ENCODE data around the gene PTPRC. TPM values are rescaled to one million over a fixed set of nuclear protein-coding genes. Genes with fewer than 3 reads are reported as not detected.

PTPRC gene
- total RNA-seq, 4 donors from 2014 or later, result 4.7 to 11.4 (median 6.7) TPM

DNA sequence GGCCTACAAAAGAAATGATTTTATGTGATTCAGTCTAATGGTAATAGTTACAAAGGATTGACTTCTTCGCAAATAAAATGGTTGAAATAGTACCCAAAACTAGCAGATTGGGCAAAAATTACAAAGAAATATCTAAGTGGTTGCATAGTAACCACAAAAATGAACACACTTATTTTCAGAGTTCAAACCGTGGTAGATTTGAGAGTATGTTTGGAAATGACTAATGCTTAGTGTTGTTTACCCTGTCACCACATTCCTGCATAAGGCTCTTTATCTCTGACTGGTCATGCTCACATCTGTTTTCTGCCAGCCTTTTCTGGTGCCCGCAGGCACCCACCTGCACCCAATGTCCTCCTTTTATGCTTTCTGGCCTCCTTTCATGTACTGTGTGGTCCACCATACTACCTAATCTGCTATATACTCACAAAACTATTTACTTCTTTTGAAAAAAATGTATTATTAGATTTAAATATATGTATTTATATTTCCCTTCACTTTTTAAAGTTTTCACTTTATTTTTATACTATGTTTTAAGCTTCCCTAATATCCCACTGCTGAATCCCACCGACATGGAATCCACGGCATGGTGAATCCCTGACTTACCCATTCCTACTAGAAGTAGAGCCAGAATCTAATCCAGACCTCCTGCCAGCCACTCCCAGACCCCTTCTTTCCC lies 30.3 kb downstream of the PTPRC start:
- no peak for DNase-seq (ENCODE audit: low spot score in 2 of 2)
- TF ChIP-seq POLR2A (IDR thresholded peaks at IDR 0.05) (no peak), EP300 (IDR thresholded peaks at IDR 0.05) (no peak), POLR2AphosphoS5 (IDR thresholded peaks at IDR 0.05) (no peak)
- TF ChIP-seq, protein P1, sequence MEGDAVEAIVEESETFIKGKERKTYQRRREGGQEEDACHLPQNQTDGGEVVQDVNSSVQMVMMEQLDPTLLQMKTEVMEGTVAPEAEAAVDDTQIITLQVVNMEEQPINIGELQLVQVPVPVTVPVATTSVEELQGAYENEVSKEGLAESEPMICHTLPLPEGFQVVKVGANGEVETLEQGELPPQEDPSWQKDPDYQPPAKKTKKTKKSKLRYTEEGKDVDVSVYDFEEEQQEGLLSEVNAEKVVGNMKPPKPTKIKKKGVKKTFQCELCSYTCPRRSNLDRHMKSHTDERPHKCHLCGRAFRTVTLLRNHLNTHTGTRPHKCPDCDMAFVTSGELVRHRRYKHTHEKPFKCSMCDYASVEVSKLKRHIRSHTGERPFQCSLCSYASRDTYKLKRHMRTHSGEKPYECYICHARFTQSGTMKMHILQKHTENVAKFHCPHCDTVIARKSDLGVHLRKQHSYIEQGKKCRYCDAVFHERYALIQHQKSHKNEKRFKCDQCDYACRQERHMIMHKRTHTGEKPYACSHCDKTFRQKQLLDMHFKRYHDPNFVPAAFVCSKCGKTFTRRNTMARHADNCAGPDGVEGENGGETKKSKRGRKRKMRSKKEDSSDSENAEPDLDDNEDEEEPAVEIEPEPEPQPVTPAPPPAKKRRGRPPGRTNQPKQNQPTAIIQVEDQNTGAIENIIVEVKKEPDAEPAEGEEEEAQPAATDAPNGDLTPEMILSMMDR (IDR thresholded peaks at IDR 0.05), result no peak
- H3K4me1 ChIP-seq, result peaks cover 3% of the 10 kb centered on the region
- no peaks in the 10 kb centered on the region for H3K36me3 ChIP-seq
- WGBS, result 82% methylated on average over 5 of the region's 5 CpGs
- H3K27me3 ChIP-seq, result no peaks in the 10 kb centered on the region
- H3K9me3 ChIP-seq, result no peaks in the 10 kb centered on the region
- no peak overlapping the region for H3K4me3 ChIP-seq
- no peak overlapping the region for H3K27ac ChIP-seq

DNA sequence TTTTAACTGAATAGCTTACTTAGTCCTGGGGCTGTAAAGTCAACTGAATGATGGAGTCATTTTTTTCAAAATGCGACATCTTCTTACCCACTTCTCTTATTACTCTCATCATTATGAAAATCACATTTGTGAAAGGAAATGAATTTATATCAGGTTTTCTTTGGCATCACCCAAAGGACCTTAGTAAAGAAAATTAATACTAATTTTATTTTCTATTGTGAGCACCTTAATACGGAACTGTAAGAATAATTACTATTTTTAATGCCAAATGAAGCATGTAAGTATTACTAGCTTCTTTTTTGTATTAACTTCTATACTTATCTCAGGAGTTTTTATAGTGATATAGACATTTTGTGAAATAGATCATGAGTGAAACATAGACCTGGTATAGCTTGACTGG lies 30.9 kb downstream of the PTPRC start:
- Histone ChIP-seq H3K4me3 (no peak overlapping the region), H3K27me3 (no peaks in the 10 kb centered on the region), H3K36me3 (no peaks in the 10 kb centered on the region), H3K4me1 (peaks cover 3% of the 10 kb centered on the region), H3K9me3 (no peaks in the 10 kb centered on the region), H3K27ac (no peak overlapping the region)
- TF ChIP-seq POLR2AphosphoS5 (IDR thresholded peaks at IDR 0.05) (no peak), EP300 (IDR thresholded peaks at IDR 0.05) (no peak), POLR2A (IDR thresholded peaks at IDR 0.05) (no peak)
- TF ChIP-seq, protein P1 (IDR thresholded peaks at IDR 0.05), result no peak
- WGBS, result 69% methylated on average over 2 of the region's 2 CpGs
- DNase-seq (ENCODE audit: low spot score in 2 of 2), result no peak

DNA sequence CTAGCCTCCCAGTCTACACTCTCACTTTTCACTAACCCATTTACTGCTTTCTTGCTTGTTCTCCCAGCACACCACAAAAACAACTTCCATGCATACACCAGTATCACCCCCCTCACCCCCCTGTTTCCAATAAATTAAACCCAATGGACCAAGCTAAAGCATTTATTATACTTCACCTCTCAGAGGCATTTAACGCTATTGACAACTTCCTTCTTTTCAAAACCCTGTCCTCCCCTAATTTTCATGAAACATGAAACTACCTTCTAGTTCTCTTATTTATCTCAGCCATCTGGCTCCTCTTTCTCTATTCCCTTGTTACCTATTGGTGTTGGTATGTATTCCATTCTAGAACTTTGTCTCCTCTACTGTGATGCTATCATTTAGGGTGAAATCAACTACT lies 32.3 kb downstream of the PTPRC start:
- DNase-seq (ENCODE audit: low spot score in 2 of 2), result no peak
- no peaks in the 10 kb centered on the region for H3K4me1 ChIP-seq
- no peaks in the 10 kb centered on the region for H3K9me3 ChIP-seq
- H3K36me3 ChIP-seq, result no peaks in the 10 kb centered on the region
- WGBS, result 71% methylated on average over 1 of the region's 1 CpG
- TF ChIP-seq, protein P1 (IDR thresholded peaks at IDR 0.05), result no peak
- TF ChIP-seq EP300 (IDR thresholded peaks at IDR 0.05) (no peak), POLR2AphosphoS5 (IDR thresholded peaks at IDR 0.05) (no peak), POLR2A (IDR thresholded peaks at IDR 0.05) (no peak)
- H3K27me3 ChIP-seq, result no peaks in the 10 kb centered on the region
- no peak overlapping the region for H3K4me3 ChIP-seq
- H3K27ac ChIP-seq, result no peak overlapping the region

DNA sequence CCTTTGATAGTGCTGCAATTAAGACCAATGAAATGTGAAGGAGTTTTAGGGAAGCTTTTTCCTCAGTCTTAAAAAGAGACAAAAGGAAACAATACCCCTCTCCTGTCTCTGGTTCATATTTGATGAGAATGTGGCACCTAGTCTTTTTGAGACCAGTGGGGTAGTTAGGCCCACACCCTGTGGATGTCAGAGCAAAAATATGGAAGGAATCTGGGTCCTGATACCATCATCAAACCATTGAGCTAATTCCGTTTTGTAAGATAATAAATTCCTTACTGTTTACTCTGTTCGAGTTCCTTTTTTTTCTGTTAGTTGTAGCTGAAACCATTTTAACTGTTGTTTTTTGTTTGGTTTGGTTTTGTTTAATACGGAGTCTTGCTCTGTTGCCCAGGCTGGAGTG lies 33.3 kb downstream of the PTPRC start:
- DNase-seq (ENCODE audit: low spot score in 2 of 2), result no peak
- H3K4me3 ChIP-seq, result no peak overlapping the region
- no peak overlapping the region for H3K27ac ChIP-seq
- 70% methylated on average over 3 of the region's 3 CpGs for WGBS
- H3K9me3 ChIP-seq, result no peaks in the 10 kb centered on the region
- no peaks in the 10 kb centered on the region for H3K4me1 ChIP-seq
- no peaks in the 10 kb centered on the region for H3K36me3 ChIP-seq
- no peaks in the 10 kb centered on the region for H3K27me3 ChIP-seq
- TF ChIP-seq POLR2AphosphoS5 (IDR thresholded peaks at IDR 0.05) (no peak), EP300 (IDR thresholded peaks at IDR 0.05) (no peak), POLR2A (IDR thresholded peaks at IDR 0.05) (no peak)
- TF ChIP-seq, protein P1 (IDR thresholded peaks at IDR 0.05), result no peak

DNA sequence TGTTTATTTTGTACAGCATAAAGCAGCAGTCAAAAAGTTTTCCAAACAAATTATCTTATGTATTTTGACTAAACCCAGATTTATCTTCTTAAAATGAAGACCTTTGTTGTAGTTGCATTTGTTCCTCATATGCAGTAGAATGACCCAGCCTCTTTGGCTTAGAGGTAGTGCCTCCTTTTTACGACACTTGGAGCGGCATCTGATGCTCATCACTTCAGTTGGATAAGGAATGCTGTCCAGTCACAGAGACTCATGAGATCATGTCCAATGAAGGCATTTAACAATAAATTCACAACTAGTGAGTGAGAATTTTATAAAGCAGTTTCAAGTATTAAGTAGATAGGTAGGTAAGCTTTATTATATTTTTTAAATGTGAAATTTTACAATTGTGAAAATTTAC lies 35.2 kb downstream of the PTPRC start:
- Histone ChIP-seq H3K4me3 (no peak overlapping the region), H3K27ac (no peak overlapping the region), H3K27me3 (no peaks in the 10 kb centered on the region), H3K4me1 (no peaks in the 10 kb centered on the region), H3K9me3 (no peaks in the 10 kb centered on the region), H3K36me3 (no peaks in the 10 kb centered on the region)
- TF ChIP-seq POLR2AphosphoS5 (IDR thresholded peaks at IDR 0.05) (no peak), POLR2A (IDR thresholded peaks at IDR 0.05) (no peak), EP300 (IDR thresholded peaks at IDR 0.05) (no peak)
- TF ChIP-seq, protein P1 (IDR thresholded peaks at IDR 0.05), result no peak
- no peak for DNase-seq (ENCODE audit: low spot score in 2 of 2)
- WGBS, result 90% methylated on average over 2 of the region's 2 CpGs

Measured in suprapubic skin (tissue), 4 donors.